Measurements from ENCODE around the gene TEDC1.
A peak's percentile ranks its signal among the peaks of the same experiment; 100 is the strongest.

The TEDC1 gene, protein sequence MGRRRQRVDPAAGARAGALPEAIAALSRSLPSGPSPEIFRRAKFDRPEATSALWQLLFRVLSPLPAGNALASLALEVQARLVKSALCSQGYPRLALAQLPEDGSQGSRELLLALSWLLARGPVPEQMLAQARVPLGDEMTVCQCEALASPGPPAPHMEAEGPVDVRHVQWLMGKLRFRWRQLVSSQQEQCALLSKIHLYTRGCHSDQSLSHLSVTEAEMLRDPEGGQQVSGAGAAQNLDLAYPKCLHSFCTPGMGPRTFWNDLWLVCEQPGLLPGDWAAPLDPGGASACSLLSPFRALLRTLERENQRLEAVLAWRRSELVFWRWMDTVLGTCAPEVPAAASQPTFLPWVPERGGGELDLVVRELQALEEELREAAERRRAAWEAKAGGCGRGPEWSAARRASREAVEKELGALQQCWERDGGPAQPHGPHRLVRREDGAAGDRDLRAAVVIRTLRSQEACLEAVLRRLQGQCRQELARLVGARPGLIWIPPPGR

GRCh38 chr14:105490572-105491365, at the start of gene TEDC1:
Gene TEDC1, plus strand, starts transcription at chr14:105491246. Its CDS starts 130 bp downstream, at chr14:105491376.
- DNase-seq = peak; percentile 99

DNA sequence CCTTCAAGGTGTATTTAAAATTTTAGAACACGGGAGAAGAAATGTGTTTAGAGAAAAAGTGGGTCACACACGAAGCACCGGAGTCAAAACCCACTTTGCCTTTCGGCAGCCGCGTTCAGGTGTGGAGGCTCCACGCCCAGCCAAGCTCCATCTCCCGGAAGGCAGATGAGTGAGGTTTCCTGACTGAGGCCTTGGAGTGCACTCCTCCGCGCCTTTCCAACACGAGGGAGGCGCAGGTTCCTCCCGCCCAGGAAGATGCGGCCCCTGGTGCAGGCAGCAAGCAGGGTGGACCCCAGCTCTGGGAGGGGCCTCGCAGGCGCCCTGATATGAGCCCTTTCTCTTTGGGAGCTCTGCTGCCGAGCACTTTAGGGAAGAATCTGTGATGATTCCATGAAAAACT, 48.9 kb upstream of the TEDC1 start:
- no peak for DNase-seq

DNA sequence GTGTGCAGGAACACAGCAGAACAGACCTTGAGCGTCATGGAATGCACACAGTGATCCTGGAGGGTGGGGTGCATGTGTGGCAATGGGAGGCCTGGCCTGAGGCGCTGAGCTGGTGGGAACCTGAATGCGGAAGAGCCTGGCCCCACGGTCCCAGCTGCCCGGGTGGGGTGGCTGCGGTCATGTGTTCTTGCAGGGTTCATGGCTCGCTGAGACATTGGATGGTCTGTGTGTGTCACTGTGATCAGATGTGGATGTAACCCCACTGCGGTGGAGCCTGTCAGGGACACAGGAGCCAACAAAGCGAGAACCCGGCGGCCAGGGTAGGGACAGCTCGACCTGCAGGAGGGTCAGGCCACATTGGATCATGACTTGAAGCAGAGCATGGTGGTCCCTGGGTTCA, 48.2 kb upstream of the TEDC1 start:
- DNase-seq = no peak

- no peak for DNase-seq
Measured at GRCh38 chr14:105444859-105445258, 46.2 kb upstream of the TEDC1 start.

DNA sequence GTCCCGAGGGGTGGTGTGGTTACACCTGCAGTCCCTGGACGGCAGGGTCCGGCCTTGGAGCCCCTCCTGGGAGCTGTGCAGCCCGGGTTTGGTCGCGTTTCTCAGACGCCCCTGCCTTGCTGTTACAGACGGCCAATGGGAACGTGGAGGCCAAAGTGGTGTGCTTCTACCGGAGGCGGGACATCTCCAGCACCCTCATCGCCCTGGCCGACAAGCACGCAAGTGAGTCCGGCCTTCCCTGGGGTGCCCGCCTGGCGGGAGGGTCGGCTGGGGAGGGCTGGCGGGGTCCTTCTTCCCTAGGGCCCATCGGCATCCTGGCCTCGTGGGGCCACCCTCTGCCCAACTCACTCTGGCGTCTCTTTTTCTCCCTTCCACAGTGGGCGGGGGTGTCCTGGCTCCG, 45.8 kb upstream of the TEDC1 start:
- DNase-seq = no peak

DNA sequence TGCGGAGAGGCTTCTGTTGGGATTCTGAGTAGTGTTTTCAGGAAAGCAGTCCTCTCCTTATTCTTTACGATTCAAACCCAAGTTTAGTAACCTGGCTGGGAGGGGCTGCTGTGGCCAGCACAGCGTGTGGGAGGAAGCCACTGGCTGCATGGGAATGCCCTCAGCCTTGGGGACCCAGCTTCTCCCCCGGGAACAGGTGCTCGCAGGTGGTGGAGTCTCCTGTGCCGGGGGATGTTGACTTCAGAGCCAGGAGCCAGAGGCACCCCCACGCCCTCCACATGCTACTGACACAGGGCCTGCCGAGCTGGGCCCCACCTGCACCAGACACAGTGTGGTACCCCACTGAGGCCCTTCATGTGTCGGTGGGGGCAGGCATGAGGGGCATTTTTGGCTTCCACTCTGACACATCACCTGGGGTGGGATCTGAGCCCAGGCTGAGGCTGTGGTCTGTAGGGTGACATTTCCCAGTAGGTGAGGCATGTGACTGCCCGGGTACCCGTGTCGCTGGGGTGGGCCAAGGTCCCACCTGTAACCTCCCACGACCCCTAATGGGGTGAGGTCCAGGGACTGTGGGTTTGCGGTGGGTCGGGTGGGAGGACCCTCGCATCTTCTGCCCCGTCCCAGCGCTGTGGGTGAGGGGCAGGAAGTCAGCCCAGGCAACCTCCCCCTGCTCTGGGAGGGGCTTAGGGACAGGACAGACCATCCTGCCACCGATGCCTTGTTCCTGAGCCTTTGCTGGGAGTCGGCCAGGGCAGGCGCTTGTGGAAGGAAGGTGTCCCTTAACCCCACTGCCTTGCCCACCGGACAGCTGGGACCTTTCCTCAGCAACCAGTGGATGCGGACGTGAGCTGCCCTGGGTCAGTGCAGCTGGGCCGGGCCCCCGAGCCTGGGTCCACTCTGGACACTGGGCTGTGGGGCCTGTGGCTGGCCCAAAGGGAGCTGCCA, 44.9 kb upstream of the TEDC1 start:
- DNase-seq = no peak

DNA sequence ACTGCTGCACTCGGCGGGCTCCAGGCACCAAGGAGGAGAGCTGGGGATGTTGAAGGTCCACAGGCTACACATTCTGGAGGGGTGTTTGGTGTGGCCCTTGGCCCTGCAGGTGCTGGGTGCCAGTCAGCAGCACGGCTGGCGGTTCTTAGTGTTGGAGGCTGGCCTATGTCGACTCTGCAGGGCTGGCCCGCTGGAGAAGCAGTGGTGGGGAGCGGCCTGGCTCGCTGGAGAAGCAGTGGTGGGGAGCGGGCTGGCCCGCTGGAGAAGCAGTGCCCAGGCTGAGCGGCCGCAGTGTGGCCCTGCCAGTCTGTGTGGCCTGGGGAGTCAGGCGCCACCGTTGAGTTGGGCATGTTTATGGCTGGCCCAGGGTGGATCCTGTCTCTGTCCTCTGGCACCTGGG, 44.1 kb upstream of the TEDC1 start:
- DNase-seq = no peak

GRCh38 chr14:105447651-105448640, 43.1 kb upstream of the TEDC1 start:
- no peak for DNase-seq

DNA sequence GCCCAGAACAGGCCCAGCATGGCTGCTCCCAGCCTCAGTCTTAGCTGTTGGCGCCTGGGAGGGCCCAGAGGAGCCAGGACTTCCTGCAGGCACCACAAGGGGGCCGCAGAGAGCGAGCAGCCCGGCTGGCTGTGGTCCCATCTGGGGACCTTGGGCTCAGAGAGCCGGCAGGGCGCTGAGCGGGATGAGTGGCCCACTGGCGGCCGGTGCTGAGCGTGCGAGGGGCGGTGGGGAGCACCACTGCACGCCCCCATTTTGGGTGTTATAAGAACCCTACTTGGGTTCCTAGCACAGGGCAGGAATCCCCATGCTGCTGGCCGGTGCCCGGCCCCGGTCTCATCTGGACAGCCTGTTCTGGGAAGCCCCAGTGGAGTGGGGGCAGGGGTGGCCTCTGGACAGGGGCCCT, 42.3 kb upstream of the TEDC1 start:
- no peak for DNase-seq

GRCh38 chr14:105449276-105450122, 41.5 kb upstream of the TEDC1 start:
- DNase-seq = no peak

GRCh38 chr14:105450123-105450505, 40.9 kb upstream of the TEDC1 start:
- no peak for DNase-seq

DNA sequence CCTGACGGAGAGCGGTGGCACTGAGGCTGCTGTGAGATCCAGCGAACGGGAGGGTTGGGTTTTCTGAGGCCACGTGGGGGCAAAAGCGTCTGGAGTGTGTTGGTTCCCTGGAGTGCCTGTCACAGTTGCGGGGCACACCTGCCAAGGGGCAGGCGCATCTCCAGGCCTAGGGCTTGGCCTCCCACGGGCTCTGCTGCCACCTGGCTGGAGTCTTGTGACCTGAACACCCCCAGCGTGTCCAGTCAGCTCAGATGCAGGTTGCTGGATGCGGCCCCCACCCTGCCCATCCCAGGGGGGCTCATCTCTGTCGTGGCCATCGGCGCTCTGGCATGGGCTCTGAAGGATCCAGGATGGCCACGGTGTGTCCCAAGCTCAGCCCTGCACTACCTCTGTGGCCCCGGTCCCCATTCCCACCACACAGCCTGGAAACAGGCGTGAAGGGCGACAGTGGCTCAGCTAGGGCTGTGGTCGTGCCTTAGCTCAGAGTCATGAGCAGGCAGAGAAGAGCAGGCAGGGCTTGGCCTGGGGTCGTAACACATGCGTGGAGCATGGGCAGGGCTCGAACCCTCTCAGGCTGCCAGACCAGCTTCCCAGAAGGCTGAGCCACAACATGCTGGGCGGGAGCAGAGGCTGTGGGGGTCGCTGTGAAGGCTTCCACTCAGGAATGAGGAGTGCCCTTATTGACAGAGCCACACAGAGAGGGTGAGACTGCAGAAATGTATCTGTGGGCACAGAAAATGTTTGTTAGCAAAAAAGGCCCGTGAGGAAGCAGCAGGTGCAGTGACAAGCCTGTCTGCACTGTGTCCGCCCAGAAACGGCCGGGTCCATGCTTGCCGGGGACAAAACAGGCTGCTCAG, 40.0 kb upstream of the TEDC1 start:
- DNase-seq = no peak

DNA sequence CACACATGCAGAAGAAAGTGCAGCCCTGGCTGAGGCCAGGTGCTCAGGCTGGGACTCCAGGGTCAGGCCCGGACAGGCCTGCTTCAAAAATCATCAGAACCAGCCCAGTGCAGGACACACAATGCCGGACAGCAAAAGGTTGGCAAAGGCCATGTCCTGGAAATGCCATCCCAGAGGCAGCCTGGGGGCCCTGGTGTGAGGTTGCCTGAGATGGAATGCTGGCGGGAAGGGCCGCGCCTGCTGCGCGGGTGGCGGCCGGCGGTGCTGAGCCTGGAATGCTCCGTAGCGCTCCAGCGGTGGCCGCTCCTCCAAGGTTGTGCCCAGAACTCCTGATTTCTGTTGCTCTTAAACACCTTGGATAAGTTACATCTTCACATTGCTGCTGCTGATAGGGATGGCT, 38.1 kb upstream of the TEDC1 start:
- no peak for DNase-seq

GRCh38 chr14:105453847-105454246, 37.2 kb upstream of the TEDC1 start:
- no peak for DNase-seq

- DNase-seq = no peak
Measured at GRCh38 chr14:105455086-105455640, 35.9 kb upstream of the TEDC1 start.

GRCh38 chr14:105455766-105456660, 35.0 kb upstream of the TEDC1 start:
- no peak for DNase-seq

DNA sequence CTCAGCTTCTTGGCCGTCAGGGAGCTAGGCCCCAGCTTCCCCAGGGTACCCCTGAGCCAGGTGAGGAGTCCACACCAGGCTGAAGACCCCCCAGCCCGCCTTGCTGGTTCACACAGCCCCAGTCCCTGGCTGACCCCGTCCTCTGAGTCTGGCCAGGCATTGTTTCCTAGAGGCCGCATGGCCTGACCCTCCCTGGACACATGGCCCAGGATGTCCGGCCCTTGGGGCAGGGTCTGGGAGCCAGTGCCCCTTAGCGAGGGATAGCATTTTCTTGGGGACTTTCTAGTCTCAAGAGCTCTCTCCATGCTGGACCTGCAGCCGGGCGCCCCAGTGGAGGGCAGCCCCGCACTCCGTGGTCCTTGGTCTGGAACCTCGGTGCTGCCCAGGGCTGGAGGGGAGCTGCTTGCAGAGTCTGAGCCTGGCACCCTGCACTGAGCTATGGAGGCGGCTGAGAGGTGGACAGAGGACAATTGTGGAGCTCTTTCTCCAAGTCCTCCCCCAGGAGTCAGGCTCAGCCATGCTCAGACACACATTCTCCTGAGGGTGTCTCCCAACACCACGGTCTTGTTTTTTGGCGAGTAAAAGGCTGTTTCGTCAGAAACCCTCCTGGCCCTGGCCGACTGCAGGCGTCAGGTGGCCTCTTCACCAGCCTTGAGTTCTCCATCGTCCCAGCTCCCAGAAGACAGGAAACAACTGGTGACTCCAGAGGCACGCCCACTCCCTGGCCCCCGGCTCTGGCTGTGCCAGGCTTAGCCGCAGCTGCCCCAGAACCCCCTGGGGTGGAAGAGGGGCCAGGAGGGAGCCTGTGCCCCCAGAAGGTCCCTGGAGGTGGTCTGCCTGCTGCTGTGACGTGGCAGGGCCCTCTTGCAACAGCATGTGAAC, 34.1 kb upstream of the TEDC1 start:
- no peak for DNase-seq
